GM18858 (cell line): ENCODE results near the gene ITPKB.
"Not testable (repeated sequence)": the region's sequence is repeated elsewhere in the genome, so short reads cannot be mapped to it uniquely, and the experiment has no call there.

Experiments
- ATAC-seq: cut with Tn5 transposase; IDR thresholded peaks from one replicate; pipeline ENCODE4 v1.9.1; 2021; ENCODE audit not compliant: unreplicated experiment

ITPKB gene

GRCh38 chr1:226627050-226627755 is 111.9 kb downstream of the ITPKB start:
- ATAC-seq, result no peak

- ATAC-seq, result no peak
Measured at GRCh38 chr1:226626577-226626956, 112.5 kb downstream of the ITPKB start.

- no peak for ATAC-seq
Measured at GRCh38 chr1:226625832-226626576, 113.1 kb downstream of the ITPKB start.

- ATAC-seq, result no peak
Measured at GRCh38 chr1:226625326-226625725, 113.8 kb downstream of the ITPKB start.

GRCh38 chr1:226624526-226624925 is 114.6 kb downstream of the ITPKB start:
- no peak for ATAC-seq

GRCh38 chr1:226622012-226622411 is 117.1 kb downstream of the ITPKB start:
- no peak for ATAC-seq

- ATAC-seq, result no peak
Measured at GRCh38 chr1:226619031-226619430, 120.1 kb downstream of the ITPKB start.

GRCh38 chr1:226618380-226618779 is 120.7 kb downstream of the ITPKB start:
- ATAC-seq, result no peak

- ATAC-seq, result not testable (repeated sequence)
Measured at GRCh38 chr1:226617719-226618118, 121.4 kb downstream of the ITPKB start.

GRCh38 chr1:226617109-226617508 is 122.0 kb downstream of the ITPKB start:
- no peak for ATAC-seq

- no peak for ATAC-seq
Measured at GRCh38 chr1:226616636-226617035, 122.4 kb downstream of the ITPKB start.

GRCh38 chr1:226615876-226616275 is 123.2 kb downstream of the ITPKB start:
- no peak for ATAC-seq

GRCh38 chr1:226611980-226612379 is 127.1 kb downstream of the ITPKB start:
- ATAC-seq, result not testable (repeated sequence)

GRCh38 chr1:226611301-226611700 is 127.8 kb downstream of the ITPKB start:
- ATAC-seq, result no peak

GRCh38 chr1:226610671-226611070 is 128.4 kb downstream of the ITPKB start:
- ATAC-seq, result no peak

GRCh38 chr1:226609836-226610455 is 129.1 kb downstream of the ITPKB start:
- ATAC-seq, result no peak

- ATAC-seq, result no peak
Measured at GRCh38 chr1:226608699-226609505, 130.2 kb downstream of the ITPKB start.

GRCh38 chr1:226607821-226608220 is 131.3 kb downstream of the ITPKB start:
- no peak for ATAC-seq

GRCh38 chr1:226607268-226607660 is 131.8 kb downstream of the ITPKB start:
- ATAC-seq, result no peak

GRCh38 chr1:226606311-226607267 is 132.5 kb downstream of the ITPKB start:
- no peak for ATAC-seq
